Raji (cell line): ENCODE data around the gene SSR4.

ENCODE experiments used
- POLR2A ChIP-seq: IDR thresholded peaks from 2 replicates; pipeline ENCODE4 v1.6.1; 2011; ENCODE audit warnings: low read depth, low read length, control low read depth; ENCODE audit not compliant: insufficient read depth

Gene SSR4

DNA sequence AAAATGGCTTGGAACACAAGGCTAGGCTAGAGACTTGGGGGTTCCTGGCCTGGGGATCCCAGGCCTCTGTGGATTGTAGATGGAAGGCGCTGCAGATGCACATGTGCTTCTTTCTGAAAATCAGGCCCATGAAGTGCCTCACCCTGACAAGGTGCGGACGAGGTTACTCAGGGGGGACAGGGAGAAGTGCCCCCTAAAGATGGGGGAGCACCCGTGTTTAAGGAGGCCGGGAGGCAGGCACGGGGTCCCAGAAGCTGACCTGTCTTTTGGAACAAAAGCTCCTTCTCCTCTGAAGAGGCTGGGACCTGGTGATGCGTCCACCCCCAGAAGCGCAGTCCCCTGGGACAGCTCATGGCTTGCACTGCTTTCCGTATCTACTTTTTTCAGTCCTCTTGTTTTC is 33.4 kb downstream of the SSR4 start:
- TF ChIP-seq POLR2A, result no peak

DNA sequence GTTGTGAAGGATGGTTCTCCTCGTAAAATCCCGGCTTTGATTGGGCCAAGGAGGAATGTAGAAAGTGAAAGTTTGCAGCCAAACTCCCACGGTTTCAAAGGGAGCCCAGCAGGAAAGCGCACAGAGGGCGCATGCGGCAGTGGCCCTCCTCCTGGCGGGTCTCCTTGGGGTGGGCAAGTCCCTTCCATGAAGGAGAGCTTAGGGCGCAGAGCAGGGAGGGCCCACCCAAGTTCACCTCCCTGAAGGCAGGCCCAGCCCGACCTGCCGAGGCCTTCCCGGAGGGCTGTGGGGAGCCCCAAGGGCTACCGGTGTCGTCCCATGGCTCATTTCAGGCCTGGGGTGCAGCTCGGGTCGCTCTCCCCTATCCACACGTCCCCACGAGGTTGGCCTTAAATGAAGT is 33.8 kb downstream of the SSR4 start:
- TF ChIP-seq POLR2A, result no peak

DNA sequence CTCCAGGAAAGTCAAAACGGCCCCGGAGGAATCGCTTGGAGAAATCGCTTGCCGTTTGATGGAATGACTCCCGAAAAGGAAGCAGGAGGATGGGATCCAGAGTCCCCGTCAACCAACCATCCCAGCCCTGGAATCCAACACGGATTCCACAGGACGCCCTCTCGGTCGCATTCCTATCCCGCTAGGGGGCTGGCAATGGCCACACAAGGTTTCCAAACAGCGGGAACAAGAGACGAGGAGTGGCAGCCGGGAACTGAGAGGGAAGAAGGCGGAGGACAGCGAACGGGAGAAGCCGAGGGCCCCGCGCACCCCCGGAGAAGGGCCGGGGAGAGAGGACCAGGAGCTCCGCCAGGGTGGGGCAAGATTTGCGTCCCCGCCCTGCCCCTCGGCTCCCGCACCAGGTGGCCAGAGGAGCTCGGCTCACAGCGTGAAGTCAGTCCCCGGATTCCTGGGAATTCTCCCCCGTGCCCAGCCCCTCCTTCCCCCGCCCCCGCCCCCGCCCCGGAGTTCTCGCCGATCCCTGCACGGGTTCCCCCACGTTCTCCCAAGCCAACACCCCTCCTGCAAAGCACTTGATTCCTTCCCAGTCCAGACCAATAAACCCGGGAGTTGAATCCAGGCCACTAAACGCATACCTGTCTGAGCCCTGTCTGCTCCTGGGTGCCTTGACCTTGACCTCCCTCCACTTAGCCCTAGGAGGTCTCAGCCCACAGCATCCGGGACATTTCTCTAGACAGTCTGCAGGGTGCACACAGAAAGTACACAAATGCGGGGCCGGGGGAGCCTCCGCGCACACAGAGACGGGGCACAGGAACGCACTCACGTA is 34.5 kb downstream of the SSR4 start:
- no peak for TF ChIP-seq POLR2A

DNA sequence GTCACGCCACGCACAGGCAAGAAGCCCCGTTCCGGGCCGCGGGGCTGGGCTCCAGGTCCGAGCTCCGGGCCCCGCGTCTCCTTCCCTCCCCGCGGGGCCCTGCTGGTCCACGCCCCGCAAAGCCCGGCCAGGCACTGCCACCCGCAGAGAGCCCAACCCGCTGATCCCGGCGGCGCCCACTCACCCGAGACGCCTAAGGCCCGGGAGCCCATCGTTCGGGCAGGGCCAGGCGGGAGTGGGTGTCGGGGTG is 35.0 kb downstream of the SSR4 start:
- TF ChIP-seq POLR2A, result no peak

DNA sequence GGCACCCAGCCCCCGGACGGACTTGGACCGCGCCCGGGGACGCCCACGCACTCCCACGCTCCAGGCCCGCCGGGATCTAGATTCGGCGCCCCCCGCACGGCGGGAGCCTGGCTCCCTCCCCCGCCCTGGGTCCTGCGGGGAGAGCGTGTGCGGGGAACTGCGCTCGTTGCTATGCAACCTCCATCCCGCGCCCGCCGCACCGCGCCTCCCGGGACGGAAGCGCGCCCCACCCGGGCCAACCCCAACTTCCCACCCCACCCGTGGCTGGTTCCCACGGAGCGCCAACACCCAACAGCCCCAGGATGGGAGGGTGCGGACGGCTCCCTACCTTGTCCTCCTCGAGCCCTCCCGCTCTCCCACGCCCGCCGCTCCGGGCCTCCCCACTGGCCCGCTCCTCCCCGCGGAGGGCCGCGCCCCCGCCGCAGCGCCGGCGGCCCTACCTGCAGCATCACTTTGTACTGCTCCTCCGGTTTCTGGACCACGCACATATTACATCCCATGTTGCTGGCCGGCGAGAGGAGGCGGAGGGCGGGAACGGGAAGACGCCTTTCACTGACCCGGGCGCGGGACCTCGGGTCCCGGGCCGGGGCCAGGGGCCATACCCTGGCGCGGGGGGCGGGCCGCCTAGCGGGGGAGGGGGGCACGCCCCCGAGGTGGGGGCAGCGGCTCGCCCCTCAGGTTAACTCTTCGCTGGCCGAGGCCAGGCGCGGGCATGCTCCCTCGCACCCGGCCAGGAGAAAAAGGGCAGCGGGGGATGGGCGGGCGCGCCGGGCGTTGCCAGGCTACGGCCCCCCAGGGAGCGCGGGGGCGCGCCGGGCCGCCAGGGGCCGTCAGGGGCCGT is 35.6 kb downstream of the SSR4 start, which contains the start of gene PDZD4:
PDZD4 (minus strand) TSS at position 746 of the 841 bp plus-strand sequence; CDS start at position 500, 246 bp downstream.
- TF ChIP-seq POLR2A, result no peak

DNA sequence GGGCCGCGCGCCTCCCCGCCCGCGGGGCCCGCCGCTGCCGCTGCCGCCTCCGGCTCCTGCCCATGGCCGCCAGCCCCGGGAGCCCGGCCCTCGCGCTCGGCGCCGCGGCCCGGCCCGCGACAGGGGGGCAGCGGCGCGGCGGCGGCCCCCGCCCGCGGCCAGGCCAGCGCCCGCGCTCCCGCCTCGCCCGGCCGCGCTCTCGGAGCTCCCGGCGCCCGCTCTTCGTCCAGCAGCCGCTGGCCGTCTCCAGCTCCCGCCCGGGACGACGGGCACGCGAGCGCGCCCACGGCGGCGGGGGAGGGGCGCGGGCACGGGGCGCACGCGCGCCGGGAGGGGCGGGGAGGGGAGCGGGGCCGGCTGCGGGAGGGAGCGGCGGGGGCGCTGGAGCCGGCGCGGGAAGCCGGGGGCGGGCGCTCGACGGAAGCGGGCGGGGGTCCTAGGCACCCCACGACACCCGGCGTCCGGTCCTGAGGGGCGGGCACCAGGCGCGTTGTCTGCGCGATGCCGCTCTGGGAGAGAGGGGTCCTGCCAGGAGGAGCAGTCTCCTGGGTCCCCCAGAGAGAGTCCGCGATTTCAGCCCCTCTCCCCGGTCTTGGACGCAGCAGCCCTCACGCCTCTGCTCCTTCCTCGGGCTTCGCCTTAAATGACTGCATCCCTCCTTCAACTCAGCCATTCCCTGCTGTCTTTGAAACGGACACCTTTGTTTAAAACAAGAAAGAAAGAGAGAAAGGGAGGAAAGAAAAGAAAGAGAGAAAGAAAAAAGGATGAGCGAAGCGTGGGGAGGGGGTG is 36.4 kb downstream of the SSR4 start:
- TF ChIP-seq POLR2A, result no peak

DNA sequence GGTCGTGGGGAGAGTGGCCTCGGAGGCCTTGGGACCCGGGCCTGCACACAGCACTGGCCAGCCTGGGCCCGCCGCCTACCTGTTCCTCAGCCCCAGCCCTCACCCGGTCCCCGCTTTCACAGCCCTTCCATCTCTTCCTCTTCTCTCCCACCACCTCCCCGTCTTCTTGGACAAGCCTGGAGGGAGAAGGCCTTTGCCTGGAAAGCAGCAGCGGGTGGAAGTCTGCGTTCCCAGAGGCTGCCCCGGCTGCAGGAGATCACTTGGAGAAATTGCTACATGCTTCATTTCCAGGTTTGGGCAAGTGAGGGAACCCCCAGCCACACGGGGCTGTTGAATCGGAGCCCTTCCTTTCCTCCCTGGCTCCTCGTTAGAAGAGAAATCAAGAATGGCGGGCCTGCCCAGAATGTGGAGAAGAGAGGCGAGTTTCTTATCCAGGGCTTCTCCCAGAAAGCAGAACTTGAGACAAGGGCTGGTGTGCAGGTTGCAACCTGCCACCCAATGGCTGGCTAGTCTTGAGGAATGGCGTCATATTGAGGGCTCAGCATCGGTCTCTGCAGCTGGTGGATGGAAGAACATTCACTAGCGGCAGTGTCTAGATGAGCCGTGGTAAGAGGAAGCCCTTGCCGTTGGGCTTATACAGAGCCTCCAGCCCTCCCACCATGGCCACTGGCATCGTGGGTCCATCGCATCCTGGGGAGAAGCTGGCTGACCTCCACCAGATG is 37.1 kb downstream of the SSR4 start:
- TF ChIP-seq POLR2A, result no peak

DNA sequence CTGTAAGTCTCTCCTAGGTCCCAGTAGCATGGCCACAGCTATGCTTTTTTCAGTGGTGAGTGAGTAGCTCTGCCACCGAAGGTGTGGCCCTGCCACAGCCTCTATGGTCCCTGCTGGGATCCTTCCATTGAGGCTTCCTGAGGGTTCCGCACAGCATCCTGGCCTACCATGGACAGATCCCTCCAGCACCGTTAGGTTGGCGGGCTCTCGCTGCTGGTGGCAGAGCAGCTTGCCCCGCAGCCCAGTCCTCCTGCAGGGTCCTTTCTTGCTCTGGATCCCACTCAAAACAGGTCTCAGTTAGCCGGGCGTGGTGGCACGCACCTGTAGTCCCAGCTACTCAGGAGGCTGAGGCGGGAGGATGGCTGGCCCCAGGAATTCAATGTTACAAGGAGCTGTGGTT is 38.3 kb downstream of the SSR4 start:
- no peak for TF ChIP-seq POLR2A

DNA sequence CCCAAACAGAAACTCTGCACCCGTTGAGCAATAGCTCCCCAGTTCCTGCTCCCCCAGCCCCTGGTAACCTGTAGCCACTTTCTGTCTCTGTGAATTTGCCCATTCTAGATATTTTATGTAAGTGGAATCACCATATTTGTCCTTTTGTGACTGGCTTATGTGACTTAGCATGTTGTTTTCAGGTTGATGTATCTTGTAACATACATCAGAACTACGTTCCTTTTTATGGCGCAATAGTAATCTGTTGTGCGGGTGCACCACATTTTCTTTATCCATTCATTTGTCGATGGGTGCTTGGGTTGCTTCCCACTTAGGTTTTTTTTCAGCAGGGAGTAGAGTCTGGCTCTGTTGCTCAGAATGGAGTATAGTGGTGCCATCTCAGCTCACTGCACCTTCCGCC is 42.5 kb downstream of the SSR4 start:
- no peak for TF ChIP-seq POLR2A

DNA sequence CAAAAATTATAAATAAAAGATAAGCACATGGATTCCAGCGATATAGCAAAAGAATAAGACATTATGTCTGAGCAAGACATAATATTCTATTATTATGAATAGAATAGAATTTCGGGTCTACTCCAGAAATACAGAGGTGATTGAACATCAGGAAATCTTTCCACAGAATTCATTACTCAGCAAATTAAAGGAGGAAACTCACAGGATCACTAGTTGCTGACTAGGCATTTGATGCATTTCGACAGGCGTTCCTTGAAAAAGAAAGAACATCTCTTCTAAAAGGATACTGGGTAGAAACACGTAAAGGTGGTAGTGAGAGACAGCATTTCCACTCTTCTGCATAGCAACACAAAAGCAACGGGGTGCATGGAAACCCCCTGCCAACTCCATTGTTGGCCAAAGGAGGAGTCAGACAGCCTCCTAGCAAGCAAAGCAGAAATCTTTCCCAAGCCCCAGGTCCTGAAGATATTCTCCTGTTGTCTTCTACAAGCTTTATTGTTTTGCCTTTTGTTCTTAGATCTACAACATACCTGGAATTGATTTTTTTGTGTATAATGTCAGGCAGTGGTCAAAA is 50.1 kb downstream of the SSR4 start:
- TF ChIP-seq POLR2A, result no peak

DNA sequence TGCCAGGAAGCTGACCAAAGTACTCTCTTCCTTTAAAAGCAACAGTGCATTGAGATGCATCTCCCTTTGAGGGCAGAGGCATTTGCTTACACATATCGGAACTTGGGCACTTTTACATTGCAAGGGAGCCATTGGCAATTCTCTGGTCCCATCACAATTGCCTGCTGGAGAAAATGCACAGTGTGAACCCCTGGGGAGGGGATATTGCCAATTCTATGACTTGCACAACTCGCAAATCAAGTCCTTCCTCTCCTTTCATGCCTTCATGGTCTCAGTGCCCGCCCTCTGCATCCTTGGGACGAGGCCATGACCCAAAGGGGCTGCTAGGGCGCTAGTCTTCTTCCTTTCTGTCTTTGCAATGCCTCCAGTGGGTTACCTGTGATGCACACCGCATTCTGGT is 50.7 kb downstream of the SSR4 start:
- TF ChIP-seq POLR2A, result no peak

DNA sequence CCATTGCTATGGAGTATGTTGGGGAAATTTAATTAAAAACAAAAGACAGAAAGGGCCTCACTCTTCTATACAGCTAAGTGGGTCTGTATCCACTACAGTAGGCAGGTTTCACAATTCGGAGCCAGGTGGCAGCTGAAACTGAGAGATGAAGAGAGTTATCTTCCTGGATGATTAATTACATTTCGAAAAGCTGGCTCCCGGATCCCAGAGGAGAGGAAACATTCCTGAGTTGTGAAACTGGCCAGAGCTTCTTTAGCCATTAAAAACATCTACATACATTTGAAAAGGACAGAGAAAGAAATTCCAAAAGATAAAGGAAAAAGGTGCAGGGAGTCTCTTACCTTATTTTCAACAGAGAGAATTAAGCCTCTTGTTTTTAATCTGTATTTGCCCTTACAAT is 51.4 kb downstream of the SSR4 start:
- TF ChIP-seq POLR2A, result no peak
